ENCODE measurements around the gene PKM.
"Not testable (repeated sequence)": the region's sequence is repeated elsewhere in the genome, so short reads cannot be mapped to it uniquely, and the experiment has no call there.

The PKM gene

DNA sequence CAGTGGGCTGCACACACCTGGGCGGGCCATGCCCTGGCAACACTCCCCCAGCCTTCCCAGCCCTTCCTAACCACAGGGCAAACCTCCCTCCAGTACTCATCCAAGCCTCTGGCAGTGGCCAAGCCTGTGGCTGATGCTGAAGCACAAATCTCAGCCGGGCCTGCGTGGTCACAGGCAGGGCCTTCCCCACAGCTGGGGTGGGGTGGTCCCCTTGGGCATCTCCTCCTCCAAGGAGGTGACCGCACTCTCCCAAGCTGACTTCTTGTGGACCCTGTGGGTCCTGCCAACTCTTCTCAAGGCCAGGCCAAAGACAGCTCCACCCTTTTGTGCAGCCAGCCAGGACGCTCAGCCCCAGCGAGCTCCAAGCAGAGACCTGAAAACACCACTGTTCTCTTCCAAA is 54.8 kb downstream of the PKM start:
- no peak for DNase-seq (ENCODE audit: low spot score)

DNA sequence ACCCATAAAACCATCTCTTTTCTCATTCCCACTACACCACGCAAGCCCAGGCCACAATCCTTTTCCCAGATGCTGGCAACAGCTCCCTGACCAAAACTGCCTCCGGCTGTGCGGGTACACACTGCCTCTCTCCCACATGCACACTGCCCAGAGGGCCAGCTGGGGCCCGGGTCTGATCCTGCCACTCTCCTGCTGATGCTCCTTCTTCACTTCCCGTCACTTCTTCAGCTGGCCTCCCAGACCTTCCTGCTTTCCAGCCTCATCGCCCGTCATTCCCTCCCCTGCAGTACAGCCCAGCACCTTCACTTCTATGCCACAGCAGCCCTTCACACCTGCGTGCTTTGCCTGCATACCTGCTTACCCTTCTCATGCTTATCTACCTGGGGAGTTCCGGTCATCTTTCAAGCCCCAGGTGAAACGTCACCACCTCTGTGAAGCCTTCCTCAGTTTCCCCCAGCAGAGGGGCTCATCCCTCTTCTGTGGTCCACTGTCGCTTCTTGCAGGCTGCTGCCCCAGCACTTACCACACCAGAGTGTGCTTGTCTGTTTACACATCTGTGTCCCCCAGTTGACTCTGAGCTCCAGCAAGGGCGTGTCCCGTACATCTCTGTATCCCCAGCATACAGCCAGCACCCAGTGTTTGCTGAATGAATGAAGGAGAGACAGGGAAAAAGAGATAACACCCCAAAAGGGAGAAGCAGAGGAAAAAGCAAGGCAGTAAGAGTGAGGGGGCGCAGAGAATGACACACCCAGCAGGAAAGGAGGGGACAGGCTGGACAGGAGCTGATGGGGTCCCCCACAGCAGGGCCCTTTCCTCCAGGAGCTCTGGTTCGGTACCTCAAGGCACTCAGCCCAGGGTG is 55.6 kb downstream of the PKM start:
- no peak for DNase-seq (ENCODE audit: low spot score)

DNA sequence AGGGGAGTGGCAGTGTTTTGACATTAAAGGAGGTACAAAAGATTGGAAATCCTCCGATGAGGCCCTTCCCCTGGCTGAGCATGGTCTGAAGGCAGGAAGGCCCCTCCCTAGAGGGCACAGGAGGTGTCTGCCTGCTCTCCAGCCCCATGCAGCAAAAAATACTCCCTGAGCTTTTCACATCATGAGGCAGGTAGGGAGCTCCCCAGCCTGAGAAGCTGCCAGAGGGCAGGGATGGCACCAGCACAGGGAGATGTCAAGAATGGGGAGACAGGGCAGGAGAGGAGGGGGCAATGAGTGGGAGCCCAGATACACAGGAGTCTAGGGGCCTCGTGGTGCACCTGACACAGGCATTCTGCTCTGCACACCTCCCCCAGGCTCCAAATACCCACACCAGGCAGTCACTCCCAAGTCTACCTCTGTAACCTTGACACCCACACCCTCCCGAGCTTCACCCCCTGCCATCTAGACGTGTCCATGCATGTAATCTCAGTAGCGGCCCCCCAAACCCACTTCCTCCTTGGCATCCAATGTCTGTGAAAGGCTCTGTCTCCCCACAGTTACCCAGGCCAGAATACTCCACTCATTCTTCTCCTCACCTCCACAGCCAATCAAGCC is 56.3 kb downstream of the PKM start:
- DNase-seq (ENCODE audit: low spot score): no peak

DNA sequence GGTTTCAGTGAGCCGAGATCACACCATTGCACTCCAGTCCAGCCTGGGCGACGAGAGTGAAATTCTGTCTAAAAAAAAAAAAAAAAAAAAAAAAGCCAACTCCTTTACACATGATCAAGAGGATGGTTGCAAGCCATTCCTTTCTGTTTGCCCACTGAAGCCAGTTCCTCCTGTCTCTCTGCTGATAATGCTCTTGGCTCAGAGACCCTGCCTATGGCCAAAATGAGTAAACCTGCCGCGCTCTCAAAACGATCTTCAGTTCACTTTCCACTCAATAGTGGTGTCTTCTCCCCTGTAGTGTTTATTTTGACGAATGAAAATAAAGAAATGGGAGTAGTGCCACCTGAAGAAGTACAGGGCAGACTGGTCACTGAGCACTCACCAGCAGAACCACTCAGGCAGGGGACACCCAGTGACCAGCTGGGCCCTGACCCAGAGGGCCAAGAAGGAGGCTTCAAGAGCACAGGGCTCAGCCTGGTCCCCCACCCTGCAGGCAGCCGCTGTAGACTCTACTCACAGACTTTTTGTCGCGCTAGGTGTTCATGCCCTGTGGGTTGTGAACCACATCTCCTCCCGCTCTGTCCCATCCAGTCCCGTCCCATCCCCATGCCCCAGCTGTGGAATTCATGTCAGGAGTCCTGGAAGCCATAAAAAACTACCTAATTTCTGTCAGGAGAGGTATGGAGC is 57.0 kb downstream of the PKM start:
- no peak for DNase-seq (ENCODE audit: low spot score)

DNA sequence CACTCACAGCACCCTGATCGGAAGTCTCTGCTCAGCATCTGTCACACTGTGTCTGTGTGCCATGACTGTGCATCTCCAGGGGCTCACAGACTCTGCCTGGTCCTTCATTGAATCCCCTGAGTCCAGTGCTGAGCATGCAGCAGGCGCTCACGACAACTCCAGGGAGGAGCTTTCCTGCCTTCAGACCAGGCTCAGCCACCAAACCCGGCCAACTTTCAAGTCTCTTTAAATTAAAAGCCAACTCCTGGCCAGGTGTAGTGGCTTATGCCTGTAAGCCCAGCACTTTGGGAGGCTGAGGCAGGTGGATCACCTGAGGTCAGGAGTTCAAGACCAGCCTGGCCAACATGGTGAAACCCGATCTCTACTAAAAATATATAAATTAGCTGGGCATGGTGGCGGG is 57.6 kb downstream of the PKM start:
- DNase-seq (ENCODE audit: low spot score): no peak

DNA sequence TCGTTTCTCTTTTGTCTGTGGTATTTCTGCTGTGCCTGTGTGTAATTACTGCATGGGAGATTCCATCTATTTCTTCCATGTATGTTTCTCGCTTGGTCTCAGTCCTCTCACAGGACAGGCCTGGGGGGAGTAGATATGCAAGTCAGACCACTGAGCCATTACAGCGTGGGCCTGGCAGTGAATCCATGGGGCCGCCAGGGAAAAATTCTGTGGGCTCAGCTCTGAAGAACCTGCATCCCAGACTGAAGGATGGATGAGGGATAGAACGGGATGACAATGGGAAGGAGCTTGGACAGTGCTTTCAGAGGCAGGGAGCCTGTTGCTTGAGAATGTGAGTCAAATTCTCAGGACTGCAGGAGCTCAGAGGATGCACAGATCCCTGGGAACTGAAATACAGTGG is 58.2 kb downstream of the PKM start:
- DNase-seq (ENCODE audit: low spot score): no peak

DNA sequence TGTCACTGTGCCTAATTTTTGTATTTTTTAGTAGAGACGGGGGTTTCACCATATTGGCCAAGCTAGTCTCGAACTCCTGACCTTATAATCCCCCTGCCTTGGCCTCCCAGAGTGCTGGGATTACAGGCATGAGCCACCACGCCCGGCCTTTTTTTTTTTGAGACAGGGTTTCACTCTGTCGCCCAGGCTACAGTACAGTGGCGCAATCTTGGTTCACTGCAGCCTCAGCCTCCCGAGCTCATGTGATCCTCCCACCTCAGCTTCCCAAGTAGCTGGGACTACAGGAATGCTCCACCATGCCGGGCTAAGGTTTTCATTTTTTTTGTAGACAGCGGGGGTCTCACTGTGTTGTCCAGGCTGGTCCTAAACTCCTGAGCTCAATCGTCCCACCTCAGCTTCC is 59.0 kb downstream of the PKM start:
- DNase-seq (ENCODE audit: low spot score): not testable (repeated sequence)

DNA sequence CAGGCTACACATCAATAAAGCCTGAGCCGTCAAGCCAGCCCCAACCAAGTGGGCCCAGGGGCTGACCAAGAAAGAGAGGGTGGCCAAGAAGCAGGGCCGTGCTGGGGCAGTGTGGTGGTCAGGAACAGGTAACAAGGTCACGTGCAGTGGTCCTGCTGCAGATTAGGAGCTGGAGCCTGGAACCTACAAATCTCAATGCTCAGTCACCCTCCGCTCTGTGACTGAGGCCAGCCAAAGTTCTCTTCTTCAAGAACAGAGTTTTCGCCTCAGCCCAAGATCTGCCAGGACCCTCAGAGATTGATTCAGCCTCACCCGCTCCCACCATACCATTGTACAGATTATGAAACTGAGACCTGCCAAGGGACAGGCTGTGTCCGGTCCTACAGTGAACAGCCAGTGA is 60.3 kb downstream of the PKM start:
- no peak for DNase-seq (ENCODE audit: low spot score)

DNA sequence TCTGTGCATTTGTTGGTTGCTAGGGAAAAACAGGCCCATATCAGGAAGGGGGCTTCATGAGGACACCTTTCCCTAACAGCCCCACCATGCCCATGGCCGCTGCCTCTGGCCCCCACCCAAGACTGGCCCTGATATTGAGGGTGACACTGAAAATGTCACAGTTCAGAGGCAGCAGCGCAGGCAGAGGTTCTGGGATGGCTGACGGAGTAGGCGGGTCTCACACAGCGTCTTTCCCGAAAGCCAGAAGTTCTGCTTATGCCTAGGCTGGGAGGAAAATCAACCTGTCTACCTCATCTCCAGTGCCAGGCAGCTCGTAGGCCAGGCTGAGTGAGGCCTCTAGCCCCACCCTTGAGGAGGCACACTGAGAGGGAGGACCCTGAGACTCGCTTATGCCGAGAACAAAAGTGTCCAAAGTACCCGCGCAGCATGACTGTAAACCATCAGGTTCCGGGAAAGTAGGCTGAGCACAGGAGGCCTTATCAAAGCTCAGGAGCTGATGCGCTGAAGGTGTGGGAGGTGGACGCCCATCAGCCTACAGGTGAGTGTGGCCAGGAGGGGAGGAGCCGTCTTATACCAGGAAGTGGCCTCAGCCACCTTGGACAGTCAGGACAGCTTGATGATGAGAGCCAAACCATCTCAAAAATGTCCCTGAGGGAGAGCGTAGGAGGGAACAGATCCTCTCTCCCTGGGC is 60.9 kb downstream of the PKM start:
- no peak for DNase-seq (ENCODE audit: low spot score)

DNA sequence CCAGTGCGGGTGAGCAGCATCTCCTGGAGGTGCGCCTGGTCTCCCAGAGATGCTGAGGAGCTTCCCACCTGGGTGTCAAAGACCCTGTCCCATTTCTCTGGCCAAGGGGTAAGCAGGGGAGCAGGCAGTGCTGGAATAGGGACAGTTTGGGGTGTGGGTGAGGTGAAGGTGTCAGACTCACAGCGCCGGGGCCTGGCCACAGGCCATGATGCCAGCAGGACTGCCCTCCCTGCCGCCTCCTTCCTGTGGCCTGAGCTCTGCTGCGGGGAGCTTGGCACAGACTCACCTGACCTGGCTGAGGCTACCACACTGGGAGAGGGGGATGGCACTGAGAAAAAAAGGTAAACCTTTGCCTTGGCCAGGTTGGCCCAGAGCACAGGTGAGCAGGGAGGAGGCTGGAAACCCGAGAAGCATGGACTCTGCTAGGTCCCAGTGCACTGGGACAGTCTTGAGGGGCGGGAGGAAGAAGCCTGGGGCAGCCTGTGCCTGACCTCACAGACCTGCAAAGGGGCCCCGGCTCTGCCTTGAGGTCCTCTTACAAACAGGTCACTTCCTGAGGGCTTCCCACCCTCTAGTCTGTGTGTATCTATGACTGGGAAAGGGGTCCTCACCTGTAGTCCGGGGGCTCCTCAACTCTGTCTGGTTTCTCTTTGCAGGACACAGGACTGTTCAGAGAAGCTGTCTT is 61.6 kb downstream of the PKM start:
- DNase-seq (ENCODE audit: low spot score): no peak

DNA sequence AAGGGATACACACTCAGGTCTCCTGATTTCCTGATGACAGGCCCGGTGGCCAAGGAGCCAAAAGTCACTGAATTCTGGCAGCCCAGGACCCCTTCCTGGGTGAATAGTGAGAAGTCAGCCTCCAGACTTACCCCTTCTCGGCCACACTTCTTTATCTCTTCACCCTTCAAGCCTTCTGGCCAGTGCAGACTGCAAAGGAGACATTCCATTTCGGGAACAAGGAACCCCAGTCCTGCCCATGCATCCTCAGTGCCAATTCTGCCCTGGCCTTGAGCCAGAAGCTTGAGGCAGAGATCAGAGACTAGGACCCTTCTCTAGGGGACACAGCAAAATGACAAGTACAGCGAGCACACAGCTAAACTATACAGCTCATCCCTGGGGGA is 62.2 kb downstream of the PKM start:
- DNase-seq (ENCODE audit: low spot score): no peak

DNA sequence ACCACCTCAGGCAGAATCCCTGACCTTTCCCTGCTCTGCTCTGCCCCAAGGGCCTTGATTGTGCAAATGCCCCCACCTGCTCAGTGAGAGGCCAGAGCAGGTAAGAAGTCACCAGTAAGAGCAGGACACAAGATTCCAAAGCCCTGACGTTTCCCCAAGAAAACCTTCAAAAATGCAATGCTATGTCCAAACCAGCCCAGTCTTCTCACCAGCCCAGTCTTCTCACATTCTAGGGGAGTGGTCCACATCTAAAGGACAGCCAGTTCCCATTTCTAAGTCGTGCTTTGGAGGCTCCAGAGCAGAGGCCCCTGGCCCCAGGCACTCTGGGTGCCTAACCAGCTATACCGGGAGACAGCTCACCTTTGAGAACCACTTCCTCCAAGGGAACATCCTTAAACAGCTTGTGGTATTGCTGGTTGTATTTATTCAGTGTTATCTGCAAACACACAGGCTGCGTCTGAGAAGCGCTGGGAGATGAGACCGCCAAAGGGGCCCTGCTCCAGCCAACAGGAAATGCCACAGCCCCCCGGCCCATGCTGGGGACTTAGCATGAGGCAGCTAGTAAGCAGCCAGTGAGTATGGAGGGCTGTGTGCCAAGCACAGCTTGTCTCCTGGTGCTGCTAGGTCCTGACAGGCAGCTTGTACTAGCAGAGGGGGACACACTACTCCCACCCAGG is 62.7 kb downstream of the PKM start:
- no peak for DNase-seq (ENCODE audit: low spot score)

DNA sequence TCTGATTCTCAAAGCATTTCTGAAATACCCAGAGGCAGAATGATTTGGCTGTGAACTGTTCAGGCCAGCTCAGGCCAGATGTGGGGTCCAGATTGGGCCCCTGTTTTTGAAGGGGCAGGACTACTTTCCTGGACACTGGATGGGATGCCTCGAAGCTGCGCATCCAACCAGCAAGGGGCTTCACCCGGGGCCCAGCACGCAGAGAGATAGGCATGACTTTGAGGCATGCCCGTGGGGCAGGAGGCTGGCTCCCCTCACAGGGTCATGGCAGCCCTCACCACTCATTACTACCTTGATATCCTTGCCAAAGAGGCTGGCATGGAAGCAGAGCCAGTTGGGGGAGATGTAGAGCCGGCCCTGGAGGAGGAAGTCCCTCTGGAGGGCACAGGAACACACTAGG is 63.5 kb downstream of the PKM start:
- no peak for DNase-seq (ENCODE audit: low spot score)

DNA sequence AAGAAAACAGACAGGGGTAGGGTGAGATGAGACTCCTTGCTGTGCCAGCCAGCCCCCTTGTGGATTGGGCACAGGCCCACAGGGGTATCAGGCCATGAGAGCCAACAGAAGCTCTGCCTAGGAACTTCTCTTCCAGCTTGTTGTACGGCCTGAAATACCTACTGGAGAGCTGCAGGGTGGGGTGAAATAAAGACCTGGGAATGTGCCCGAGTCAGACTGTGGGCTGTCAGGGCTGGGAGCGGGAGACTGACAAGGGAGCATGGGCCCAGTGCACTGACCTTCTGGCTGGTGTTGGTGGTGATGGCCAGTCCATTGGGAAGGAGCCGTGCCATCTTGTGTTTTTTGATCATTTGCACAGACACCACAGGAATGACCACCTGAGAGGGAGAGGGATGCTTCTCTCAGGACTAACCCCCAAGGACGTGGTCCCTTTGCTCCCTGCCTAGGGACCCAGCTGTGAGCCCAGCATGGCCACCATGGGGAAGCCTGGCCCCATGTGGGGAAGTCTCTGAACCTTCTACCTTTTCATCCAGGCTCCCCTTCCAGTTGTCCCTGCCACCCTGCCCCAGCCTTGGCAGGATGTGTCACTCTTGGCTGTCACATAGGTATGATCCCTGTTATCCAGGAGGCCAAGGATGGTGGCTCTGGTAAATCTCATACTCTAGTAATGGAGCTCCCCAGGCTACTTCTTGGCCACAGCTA is 64.1 kb downstream of the PKM start:
- DNase-seq (ENCODE audit: low spot score): no peak

DNA sequence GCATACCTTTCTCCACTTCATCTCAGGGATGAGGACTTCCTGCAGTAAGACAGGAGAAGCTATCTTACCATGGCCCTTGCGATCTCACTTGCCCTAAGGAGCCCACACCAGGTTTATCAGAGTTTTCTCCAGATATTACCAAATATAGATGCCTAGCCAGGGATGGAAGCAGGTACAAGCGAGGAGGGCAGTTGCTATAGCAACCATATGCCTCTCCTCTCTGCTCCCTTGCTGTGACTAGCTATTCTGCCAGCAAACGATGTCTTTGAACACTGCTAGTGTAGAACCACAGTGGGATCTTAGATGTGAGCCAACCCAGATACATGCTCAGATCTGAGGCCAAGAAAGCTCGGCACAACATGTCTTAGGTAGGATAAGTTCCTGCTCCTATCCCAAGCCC is 67.3 kb downstream of the PKM start:
- DNase-seq (ENCODE audit: low spot score): no peak

DNA sequence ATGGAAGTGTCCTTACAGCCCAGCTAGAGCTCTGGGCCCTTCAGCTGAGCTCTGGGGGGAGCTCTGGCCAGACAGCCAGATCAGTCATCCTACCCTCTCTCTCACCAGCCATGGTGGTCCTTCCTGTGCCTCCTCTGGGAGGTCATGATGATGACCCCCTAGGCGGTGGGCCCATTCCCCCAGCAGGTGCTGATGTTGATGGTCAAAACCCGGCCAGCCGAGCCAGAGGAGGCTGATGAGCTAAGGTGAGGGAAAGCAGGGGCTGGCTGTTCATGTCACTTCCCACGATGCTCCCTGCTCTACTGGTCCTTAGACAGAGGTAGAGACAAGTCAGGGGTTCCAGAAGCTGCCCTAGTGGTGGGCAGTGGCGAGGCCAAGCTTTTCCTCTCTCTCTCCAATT is 68.4 kb downstream of the PKM start:
- no peak for DNase-seq (ENCODE audit: low spot score)

DNA sequence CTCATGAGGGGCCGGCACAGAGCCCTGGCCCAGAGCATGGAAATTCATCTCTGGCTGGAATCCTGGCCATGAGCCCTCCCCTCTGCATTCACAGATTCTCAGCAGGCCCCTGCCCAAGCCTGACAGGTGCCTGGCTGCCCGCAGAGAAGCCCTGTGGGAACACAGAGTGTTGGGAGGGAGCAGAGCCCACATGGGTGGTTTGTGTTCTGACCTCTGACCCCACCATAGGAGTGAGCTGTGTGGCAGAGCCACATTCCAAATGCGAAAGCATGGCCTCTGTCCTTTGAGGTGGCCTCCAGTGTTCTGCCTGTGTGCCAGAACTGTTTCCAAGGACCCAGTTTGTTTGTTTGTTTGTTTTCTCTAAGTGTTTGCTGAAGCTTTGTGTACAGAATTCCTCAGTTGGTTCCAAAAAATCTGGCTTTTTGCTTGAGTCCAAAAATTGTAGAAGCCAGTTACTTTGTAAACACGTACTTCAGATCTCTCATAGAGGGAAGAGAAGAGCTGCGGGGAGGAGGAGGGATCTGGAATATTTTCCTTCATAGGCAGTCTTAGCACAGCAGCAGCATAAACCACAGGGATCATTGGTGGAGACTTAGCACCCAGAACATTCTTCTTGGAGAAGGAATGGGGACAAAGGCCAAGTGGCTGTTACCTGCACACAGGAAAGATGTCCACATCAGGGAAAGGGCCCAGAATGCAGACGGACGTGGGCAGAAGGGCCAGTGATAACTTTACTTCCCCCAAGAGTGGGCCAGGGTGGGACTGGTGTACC is 69.4 kb downstream of the PKM start:
- DNase-seq (ENCODE audit: low spot score): no peak

DNA sequence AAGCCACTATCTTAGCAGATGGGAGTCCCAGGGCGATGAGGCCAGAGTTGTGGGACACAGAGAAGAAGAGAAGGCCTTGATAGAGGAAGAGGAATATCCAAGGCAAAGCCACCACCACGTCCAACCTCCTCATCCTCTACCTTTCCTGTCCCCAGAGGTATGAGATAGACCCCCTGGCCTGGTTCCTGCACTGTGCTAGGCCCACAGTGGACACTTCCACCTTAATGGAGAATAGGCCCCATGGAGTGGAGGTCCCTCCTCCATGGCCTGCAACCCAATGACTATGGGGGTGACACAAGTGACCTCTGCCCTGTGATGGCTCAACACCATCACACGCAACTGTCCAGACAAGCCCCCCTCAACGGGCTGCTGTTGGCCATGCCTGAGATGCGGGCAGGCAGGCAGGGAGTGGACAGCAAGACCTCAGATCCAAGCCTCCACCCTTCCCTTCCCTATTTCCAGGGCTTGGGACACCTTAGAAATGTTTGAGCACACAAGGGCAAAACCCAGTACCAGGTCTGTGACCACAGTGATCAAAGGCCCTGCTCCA is 70.2 kb downstream of the PKM start:
- DNase-seq (ENCODE audit: low spot score): no peak

DNA sequence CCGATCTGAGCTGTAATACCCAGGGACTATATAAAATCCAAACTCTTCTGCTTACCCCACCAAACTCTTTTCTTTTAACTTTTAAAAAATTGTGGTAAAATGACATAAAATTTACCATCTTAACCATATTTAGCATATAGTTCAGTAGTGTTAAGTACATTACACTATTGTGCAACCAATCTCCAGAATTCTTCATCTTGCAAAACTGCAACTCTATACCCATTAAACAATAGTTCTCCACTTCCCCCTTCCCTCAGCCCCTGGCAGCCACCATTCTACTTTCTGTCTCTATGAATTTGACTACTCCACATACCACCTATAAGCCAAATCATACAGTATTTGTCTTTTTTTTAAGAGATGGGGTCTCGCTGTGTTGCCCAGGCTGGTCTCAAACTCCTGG is 74.1 kb downstream of the PKM start:
- no peak for DNase-seq (ENCODE audit: low spot score)

All from HuH-7 (cell line).